GM21723 (cell line): ENCODE measurements around the gene TAF4.
"Not testable (repeated sequence)": the region's sequence is repeated elsewhere in the genome, so short reads cannot be mapped to it uniquely, and the experiment has no call there.

Experiments
- ATAC-seq: cut with Tn5 transposase; IDR thresholded peaks from one replicate; pipeline ENCODE4 v1.9.1; 2021; ENCODE audit warnings: mild to moderate bottlenecking, moderate library complexity; ENCODE audit not compliant: unreplicated experiment

The TAF4 gene

DNA sequence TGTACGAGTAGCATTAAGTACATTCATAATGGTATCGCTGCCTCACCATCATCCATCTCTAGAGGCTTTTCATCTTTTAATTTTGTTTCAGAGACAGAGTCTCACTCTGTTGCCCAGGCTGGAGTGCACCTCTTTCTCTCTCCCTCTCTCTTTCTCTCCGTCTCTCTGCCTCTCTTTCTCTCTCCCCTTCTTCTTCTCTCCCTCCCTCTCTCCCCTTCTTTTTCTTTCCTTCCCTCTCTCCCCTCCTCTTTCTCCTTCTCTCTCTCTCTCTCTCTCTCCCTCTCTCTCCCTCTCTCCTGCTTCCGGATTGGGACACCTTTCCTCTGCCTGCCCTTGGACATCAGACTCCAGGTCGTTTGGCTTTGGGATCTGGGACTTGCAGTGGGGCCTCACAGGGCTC, 17.6 kb upstream of the TAF4 start:
- no peak for ATAC-seq

GRCh38 chr20:62080249-62080990, 14.7 kb upstream of the TAF4 start:
- no peak for ATAC-seq

- ATAC-seq = no peak
These were observed 13.5 kb upstream of the TAF4 start for GRCh38 chr20:62079166-62079565.

- no peak for ATAC-seq
These were observed 7.6 kb upstream of the TAF4 start for GRCh38 chr20:62073323-62073722.

DNA sequence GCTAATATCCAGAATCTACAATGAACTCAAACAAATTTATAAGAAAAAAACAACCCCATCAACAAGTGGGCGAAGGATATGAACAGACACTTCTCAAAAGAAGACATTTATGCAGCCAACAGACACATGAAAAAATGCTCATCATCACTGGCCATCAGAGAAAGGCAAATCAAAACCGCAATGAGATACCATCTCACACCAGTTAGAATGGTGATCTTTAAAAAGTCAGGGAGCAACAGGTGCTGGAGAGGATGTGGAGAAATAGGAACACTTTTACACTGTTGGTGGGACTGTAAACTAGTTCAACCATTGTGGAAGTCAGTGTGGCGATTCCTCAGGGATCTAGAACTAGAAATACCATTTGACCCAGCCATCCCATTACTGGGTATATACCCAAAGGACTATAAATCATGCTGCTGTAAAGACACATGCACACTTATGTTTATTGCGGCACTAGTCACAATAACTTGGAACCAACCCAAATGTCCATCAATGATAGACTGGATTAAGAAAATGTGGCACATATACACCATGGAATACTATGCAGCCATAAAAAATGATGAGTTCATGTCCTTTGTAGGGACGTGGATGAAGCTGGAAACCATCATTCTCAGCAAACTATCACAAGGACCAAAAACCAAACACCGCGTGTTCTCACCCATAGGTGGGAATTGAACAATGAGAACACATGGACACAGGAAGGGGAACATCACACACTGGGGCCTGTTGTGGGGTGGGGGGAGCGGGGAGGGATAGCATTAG, 6.2 kb upstream of the TAF4 start:
- not testable (repeated sequence) for ATAC-seq

DNA sequence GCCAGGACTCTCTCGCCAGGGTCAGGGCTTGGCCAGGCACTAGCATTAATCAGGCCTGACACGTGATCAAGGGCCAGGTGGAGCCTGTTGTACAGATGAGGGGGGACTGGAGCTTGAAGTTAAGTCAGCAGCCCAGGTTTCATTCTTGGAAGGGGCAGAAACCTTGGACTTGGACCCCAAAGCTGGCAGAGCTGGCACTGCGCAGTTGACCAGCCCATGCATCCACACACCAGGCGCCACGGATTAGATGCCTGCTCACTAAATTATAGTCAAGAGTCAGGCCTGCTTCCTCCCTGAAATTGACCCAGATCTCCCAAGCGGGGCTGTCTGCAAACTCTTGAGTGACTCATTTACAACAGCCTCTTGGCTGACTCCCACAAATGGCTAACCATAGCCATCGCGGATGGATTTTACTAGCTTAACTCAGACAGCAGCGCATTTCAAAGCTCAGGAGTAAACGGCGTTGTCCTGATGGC, 4.1 kb upstream of the TAF4 start:
- ATAC-seq = no peak

DNA sequence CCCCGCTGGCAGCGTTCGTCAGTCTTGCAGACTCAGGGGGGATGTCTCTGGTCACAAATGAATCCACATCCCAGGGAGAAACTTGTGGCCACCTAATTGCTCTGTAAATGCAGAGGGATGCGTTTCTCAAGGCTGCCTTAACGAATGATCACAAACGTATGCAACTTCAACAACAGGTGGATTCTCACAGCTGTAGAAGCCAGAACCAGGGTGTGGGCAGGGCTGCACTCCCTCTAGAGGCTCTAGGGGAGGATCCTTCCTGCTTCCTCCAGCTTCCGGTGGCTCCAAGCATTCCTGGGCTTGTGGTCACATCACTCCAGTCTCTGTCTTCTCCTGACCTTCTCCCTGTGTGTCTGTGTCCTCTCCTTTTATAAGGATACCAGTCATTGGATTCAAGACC, 3.3 kb upstream of the TAF4 start:
- ATAC-seq = no peak

DNA sequence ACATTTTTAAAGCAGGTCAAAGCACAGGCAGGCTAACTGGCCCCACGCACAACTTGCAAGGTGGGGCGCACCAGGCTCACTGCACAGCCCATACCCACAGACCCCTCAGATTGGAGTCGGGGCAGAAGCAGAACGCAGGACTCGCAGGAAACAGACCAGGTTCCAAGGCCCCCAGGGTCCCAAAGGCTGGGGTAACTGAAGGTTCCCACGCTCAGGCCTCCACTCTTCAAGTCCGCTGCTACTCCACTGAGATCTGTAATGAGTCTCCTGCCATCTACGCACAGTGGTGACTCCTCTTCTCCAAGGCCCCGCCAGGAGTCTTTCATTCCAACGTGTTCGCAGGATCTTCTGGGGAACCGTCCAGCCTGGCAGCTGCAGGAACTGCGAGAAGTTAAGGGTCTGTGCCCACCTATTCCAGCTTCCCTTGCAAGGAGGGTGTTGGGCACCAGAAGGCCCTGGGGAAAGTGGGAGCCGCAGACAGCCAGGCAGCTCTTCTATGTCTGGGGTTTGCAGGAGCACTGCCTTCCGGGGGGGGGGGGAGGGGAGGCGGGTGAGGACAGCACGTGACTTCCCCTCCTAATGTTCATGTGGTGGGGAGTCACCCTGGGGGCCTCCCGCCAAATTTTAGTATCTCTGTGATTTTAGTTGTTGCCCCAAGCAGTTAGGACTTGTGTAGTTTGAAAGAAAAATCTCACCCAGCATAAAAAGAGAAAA, 2.0 kb upstream of the TAF4 start:
- no peak for ATAC-seq

DNA sequence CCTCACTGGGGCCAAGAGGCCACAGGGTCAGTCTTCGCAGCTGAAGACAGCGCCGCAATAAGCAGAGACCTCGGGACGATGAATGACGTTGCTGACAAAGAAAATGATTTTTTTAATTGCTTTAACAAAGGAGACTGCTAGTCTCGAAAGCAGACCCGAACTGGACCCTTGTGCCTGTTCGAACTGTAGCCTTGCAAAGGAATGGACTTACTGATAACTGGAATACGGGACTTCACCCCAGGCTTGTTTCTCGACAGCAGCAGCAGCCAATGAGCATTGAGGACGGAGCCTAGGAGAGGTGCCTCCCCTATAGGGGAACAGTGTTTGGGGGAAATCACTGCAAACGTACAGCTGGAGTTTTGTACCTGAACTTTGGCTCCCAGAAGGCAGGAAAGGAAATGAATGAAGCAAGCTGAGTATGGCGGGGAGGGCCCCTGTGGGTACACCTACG, 1.3 kb upstream of the TAF4 start:
- no peak for ATAC-seq

DNA sequence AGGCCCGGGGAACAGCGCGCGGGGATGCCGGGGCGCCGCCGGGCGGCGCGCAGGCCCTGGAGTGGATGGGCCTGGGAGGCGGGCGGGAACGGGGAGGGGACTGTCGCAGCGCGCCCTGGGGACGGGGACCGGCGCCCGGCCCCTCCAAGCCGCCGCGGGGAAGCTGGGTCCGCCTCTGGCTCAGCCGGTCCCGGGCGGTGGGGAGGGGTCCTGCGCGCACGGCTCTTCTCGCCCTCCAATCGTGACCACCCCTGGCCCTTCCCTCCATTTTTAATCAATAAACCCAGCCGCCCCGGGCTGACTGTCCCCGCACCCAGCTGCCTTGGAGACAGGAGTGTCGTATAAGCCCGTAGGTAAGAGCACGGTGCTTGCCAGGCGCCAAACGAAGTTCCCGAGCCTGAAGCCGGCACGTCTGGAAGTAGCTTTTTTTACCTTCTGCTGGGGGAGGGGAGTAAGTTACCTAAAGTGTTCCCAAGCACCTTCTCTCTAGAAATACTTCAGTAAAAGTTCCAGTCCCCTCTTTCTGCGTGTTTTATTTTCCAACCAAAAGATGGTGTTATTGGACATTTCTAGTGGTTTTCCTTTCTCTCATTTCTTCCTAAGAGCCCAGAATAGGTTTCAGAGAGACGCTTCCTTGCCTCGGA, 780 bp upstream of the TAF4 start:
- peak; percentile 41 for ATAC-seq

DNA sequence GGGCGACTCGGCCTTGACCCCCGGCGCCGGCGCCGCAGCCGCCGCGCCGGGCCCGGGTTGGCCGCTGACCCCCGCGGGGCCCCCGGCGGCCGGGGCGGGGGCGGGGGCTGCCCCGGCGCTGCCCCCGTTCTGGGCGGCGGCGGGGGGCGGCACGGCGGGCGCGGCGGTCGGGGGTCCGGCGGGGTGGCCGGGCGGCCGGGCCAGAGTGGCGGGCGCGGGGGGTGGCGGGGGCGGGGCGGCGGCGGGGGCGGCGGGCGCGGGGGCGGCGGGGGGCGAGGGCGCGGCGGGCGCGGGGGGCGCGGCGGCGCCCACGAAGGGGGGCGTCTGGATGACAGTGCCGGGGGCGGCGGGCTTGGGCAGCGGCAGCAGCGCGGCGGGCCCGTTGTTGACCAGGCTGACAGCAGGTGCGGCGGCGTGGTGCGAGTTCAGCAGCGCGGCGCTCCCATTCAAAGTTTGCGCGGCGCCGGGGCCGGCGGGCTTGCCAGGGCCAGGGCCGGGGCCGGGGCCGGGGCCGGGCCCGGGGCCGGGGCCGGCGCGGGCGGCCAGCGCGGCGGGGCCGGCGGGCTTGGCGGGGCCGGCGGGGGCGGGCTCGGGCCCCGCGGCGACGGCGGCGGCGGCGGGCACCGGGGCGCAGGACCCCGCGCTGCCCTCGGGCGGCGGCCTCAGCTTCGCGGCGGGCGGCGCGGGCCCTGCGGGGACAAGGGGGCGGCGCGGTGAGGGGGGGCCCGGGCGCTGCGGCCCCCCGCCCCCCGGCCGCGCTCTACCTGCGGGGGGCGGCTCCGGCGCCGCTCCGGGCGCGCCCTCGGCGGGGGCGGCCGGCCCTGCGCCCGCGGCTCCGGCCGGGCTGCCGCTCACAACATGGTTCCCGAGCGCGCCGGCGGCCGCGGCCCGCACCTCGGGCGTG, 659 bp downstream of the TAF4 start:
- peak; percentile 3 for ATAC-seq

GRCh38 chr20:62063981-62064769, 1.5 kb downstream of the TAF4 start:
- ATAC-seq = no peak

DNA sequence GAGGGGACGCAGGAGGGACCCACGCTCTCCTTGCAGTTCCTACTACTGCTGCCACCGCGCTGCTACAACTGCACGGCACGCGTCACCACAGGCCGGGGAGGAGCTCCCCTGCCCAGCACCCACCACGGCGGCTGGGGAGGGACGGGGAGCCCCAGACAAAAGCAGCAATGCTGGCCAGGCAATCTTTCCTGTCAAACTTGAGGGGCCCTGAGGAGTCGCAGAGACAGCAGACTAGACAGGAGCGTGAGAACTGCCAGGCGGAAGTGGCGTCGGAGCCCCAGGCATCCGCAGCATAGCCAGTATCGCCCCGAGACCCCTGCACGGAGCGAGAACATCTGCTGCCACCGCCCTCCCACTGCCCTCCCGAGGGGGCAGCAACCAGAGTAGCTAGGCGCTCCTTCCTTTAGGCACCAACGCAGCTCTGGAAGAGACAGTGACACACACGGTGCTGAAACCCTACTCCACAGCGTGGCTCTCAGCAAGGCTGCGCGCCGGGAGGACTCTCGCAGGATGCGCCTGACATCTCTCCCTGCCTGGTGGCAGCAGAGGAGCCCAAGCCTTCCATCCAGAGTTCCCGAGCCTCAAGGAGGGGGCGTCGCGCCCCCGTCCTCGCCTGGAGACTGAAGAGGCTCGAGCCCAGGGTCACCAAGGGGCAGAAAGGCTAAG, 2.2 kb downstream of the TAF4 start:
- ATAC-seq = no peak

- ATAC-seq = no peak
These were observed 2.9 kb downstream of the TAF4 start for GRCh38 chr20:62062661-62063314.

DNA sequence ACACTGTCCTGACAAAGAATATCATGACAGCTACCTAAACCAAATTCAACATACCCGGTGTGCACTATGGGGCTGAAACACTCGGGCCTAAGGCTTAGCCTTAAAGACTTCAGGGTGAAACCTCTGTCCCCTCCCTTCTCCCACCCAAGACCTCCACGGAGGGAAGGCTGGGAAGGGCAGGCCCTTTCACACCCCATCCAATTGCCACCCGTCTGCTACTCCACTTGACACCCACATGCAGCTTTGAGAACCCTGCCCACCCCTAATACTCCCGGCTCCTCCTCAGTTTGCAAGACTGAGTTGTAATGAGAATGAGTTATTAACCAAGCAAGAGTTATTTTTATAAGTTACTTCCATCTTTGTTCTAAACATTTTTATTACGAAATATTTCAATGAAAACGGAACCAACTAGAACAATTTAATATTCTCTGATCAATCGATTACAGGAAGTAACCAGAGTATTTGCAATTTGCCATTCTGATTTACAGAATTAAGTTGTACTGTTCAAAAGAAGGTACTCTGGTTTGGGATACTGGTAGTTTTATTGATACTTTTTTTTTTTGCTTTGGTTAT, 3.7 kb downstream of the TAF4 start:
- ATAC-seq = no peak

DNA sequence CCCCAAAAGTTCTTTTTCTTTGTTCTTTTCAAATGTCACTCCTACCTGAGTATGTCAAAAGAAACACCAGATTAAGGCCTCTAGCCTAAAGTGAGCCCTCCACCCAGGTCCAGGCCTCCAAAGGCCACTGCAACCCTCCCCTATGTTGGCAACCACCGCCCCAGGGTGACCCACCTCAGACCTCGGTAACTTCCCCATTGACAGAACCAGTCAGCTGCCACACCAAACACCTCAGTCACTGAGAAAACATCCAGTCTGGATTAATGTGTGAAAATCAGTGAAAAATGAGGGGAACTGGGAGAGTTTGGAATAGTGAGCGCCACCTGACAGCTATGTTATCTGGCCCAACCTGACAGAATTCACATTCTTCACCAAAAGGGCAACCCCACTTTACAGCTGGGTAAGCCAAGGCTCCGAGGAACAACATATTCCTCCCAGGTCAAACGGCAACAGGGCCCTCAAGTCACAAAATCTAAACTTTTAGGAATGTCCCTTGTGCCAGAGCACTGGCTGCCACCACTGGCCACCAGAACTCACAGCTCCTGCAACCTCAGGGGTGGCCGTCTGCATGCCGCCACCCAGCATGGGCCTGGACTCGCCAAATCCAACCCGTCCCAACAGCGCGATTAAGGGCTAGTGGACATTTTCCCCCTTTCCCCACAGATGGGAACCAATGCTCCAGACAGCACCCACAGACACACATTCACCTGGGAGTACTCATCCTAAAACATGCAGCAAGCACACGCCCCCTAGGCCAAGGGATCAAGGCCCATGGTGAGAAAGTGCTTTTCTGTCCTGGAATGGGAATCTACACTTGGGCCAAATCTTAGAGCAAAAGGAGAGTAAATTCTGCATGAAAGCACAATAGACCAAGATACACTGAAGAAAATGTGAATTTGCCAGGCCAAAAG, 4.8 kb downstream of the TAF4 start:
- no peak for ATAC-seq
